ENCODE measurements around the gene CLCNKA. TPM values are rescaled to one million over a fixed set of nuclear protein-coding genes. Genes with fewer than 3 reads are reported as not detected.

The CLCNKA gene
- total and polyA plus RNA-seq, 2 donors = 0.09 TPM; not detected in 1

DNA sequence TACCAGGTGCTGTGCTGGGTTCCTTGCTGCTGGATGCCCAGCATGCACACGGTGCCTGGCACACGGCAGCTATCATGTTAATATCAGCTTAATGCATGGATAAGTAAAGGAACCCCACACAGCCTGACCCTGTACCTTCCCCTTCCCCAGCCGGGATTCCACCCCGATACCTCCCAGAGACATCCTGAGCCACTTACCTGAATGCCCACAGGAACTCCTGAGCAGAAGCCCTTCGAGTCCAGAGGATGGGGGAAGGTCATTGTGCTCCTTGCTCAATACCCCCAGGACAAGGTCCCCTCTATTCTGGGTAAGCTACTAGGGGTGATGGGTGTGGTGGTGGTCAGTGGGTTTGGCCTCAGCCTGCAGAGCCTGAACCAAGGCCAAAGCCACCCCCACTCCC lies 50.3 kb downstream of the CLCNKA start:
- WGBS = 86% methylated on average over 5 of the region's 5 CpGs

DNA sequence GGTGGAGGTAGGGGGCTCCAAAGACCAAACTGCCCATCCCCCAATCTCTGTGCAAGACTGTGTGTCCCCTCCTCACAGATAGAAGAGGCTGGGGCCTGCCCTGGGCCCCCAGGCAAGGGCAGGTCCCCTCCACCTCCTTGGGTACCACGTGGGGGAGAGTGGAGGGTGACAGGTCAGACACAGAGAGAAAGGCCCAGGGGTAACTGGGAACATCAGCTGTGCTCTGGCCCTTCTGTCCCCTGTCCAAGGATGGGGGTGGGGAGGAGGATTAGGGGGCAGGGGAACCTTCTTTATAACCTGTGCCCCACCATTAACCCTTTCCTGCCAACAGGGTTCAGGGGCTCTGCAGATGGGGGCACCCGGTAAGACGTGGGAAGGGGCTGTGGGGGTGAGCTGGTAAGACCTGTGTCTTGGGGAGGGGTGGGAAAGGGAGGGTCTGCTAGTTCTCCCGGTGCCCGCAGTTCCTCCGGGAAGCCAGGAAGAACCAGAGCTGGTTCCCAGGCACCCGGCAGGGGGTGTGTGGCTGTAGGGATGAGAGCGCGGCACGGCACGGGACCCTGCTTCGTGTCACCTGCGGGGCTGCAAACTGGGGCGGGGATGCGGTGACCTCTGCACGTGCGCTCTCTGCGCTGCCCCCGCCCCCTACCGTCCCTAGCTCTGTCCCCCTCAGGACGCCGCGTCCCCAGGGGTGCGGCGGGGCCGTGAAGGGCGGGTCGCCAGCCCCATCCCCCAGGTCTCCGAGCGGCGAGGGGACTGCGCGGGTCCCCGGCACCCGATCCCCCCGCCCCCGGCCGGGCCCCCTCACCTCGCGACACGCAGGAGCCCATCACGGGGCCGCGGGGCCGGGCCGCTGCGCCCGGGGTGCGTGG lies 51.0 kb downstream of the CLCNKA start:
- no peak for DNase-seq (ENCODE audit: extremely low spot score)
- H3K4me1 ChIP-seq (ENCODE audit: insufficient read depth) = no peaks in the 10 kb centered on the region
- WGBS = 7% methylated on average over 49 of the region's 49 CpGs
- H3K4me3 ChIP-seq (ENCODE audit: low read depth, low read length) = peak overlapping the region; percentile 35
- no peaks in the 10 kb centered on the region for H3K36me3 ChIP-seq (ENCODE audit: insufficient read depth)
- no peak overlapping the region for H3K27ac ChIP-seq (ENCODE audit: low read depth)

More for the DNA sequence above, 50.3 kb downstream of the CLCNKA start:
- Histone ChIP-seq H3K36me3 (ENCODE audit: insufficient read depth) (no peaks in the 10 kb centered on the region), H3K4me3 (ENCODE audit: low read depth, low read length) (no peak overlapping the region), H3K4me1 (ENCODE audit: insufficient read depth) (no peaks in the 10 kb centered on the region), H3K27ac (ENCODE audit: low read depth) (no peak overlapping the region)
- DNase-seq (ENCODE audit: extremely low spot score) = no peak

DNA sequence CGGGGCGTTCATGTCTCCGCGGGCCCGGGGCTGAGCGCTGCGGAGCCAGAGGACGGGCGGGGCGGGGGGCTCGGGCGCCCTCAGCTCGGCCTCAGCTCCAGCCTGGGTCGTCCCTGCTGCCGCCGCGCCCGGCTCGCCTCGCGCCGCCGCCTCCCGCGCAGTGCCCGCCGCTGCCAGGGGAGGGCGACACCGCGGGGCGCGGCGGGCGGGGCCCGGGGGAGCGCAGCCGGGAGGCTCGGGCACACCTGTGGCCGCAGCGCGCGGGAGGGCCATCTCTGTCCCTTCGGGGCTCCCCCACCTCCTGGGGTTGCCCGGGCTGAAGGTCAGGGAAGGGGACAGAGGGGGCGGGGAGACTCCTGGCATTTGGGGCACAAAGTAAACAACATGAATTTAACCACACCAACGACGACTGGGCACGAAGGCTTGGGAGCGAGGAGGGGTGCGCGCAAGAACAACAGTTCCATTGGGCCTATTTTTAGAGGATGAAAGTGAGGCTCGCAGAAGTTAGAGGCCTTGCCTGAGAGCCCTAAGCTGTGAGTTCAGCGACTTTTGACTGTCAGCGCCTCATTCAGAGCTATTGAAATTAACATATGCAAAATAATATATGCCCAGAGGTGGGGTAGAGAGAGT lies 51.8 kb downstream of the CLCNKA start, which contains the start of gene FAM131C:
Gene FAM131C (minus strand): TSS at position 162 of the 630 bp plus-strand sequence. CDS start 209 bp downstream, outside the sequence.
- Histone ChIP-seq H3K27ac (ENCODE audit: low read depth) (no peak within 1 kb of the TSS), H3K36me3 (ENCODE audit: insufficient read depth) (no peaks in the 10 kb centered on the region), H3K4me3 (ENCODE audit: low read depth, low read length) (peak within 1 kb of the TSS; percentile 35), H3K4me1 (ENCODE audit: insufficient read depth) (no peaks in the 10 kb centered on the region)
- DNase-seq (ENCODE audit: extremely low spot score) = no peak
- 4% methylated on average over 54 of the region's 54 CpGs for WGBS

DNA sequence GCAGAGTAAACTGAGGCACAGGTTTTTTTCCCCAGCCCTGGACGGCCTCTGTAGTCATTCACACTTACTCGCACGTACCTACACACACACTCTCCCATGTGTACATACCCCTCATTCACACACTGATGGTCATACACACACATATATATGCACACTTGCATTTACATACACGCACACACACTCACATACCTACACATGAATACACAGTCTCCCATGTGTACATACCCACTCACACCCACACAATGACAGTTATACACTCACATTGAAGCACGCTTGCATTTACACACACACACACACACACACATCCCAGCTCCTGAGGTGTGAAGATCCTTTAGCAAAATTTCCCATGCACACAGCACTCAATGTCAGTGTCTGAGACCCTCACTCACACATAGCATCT lies 52.4 kb downstream of the CLCNKA start:
- H3K36me3 ChIP-seq (ENCODE audit: insufficient read depth) = no peaks in the 10 kb centered on the region
- 85% methylated on average over 5 of the region's 5 CpGs for WGBS
- H3K4me1 ChIP-seq (ENCODE audit: insufficient read depth) = no peaks in the 10 kb centered on the region
- H3K27ac ChIP-seq (ENCODE audit: low read depth) = no peak overlapping the region
- no peak overlapping the region for H3K4me3 ChIP-seq (ENCODE audit: low read depth, low read length)
- no peak for DNase-seq (ENCODE audit: extremely low spot score)

DNA sequence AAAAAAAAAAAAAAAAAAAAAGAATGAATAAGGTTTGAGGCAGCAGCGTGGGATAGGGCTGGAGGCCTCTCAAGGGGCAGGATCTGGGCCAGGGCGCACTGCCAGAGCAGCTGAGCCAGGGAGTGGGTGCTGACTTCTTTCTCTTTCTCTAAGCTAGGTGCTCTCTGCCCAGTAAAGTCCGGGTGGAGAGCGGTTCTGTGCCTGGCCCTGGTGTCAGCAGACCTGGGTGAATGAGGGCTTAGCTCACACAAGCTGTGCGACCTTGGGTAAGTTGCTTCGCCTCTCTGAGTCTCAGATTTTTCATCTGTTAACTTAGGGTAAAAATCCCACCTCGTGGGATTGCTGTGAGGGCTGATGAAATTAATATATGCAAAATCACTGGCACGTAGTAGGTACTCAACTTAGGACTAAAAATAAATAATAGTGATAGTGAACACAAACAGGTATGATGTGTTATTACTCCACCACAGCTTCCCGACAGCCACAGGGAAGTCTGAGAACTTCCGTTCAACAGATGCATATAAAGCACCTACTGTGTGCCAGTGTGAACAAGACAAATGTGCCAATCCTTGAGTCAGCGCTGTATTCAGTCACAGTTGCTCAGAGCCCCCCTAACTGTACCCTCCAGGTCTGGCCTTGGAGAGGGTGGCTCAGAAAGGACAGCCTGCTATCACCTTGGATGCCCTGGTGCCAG lies 53.6 kb downstream of the CLCNKA start:
- DNase-seq (ENCODE audit: extremely low spot score) = no peak
- Histone ChIP-seq H3K4me3 (ENCODE audit: low read depth, low read length) (no peak overlapping the region), H3K27ac (ENCODE audit: low read depth) (no peak overlapping the region), H3K4me1 (ENCODE audit: insufficient read depth) (no peaks in the 10 kb centered on the region), H3K36me3 (ENCODE audit: insufficient read depth) (no peaks in the 10 kb centered on the region)
- 69% methylated on average over 11 of the region's 11 CpGs for WGBS

DNA sequence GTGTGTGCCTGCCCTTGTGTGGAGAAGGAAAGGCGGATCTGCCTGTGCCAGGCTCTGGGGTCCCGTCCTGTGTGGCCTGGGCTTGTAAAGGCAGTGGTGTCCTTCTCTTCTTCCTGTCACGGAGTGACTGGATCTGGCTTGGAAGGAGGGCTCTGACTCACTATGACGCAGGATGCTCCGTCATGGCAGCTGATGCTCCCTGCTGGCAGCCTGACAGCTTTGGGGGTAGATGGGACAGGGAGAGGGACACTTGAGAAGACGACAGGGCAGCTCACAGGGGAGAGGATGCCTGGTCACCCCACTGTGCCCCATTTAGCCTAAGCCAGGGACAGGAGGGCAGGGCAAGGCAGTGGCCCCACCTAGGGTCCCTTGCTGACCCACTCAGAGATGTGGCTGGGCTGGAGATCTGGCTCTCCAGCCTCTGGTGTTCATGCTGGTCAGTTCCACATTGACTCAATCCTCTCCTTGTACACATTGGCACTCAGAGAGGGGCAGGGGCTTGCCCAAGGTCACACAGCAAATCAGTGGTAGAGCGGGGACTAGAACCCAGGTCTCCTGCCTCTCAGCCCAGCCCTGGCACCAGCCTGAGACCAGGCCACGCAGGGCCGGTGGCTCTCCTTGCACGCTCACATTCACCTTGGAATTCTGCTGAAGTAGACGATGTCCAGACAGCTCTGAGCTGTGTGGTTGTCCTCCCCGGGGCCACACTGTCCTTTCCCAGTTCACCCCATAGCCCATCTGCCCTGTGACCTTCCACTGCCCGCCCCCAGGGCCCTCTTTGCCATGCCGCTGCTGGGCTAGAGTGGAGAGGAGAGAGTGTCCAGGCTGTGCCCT lies 54.4 kb downstream of the CLCNKA start:
- Histone ChIP-seq H3K4me3 (ENCODE audit: low read depth, low read length) (no peak overlapping the region), H3K27ac (ENCODE audit: low read depth) (no peak overlapping the region), H3K36me3 (ENCODE audit: insufficient read depth) (no peaks in the 10 kb centered on the region), H3K4me1 (ENCODE audit: insufficient read depth) (no peaks in the 10 kb centered on the region)
- WGBS = 81% methylated on average over 14 of the region's 14 CpGs
- no peak for DNase-seq (ENCODE audit: extremely low spot score)

DNA sequence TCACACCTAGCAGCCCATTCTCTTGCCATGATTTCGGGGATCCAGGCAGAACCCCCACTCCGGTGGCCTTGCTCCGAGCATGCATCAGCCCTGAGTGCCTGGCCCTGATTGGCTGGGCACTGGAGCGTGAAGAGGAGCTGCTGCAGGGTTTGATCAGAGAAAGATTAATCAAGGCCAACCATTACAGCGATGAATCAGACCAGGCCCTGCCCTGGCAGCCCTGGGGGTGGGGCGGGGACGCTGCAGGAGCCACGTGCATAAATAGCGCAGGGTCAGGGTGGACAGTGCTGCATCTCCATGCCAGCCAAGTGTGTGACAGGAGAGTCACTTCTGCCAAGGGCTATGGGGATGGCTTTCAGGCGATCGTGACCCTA lies 55.0 kb downstream of the CLCNKA start:
- H3K4me1 ChIP-seq (ENCODE audit: insufficient read depth) = no peaks in the 10 kb centered on the region
- H3K27ac ChIP-seq (ENCODE audit: low read depth) = no peak overlapping the region
- H3K36me3 ChIP-seq (ENCODE audit: insufficient read depth) = no peaks in the 10 kb centered on the region
- no peak for DNase-seq (ENCODE audit: extremely low spot score)
- WGBS = 87% methylated on average over 11 of the region's 11 CpGs
- no peak overlapping the region for H3K4me3 ChIP-seq (ENCODE audit: low read depth, low read length)

DNA sequence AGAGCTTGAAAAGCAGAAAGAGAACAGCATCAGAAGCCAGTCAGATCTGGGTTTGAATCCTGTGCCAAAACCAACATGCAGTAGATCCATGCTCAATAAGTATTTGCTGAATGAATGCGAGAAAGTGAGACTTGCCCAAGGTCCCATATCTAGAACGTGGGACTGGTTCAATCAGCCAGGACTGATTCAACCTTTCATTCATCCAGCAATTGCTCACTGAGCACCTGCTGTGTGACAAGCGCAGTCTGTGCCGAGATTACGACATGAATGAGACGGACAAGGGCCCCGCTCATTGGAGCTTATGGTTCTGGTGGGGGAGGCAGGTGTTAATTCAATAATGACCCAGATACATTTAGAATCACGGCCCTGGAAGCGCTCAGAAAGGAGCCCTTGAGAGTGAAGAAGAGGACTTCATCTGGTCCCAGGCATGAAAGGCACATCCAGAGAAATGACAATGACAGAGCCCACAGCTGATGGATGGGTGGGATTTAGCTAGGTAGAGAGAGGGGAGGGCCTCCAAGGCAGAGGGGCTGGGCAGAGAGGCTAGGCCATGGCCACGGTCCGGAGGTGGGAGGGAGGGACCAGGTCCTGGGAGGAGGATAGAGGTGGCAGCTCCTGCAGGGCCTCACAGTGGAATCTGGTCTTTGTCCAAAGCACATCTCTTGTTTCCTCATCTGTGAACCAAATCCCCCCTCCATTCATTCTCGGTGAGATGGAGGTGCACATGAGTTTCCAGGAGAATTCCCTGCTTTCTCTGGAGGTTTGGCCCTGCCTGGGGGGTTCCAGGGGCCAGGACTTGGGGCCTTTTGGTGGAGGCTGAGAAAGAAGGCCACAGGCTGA lies 55.8 kb downstream of the CLCNKA start:
- Histone ChIP-seq H3K4me1 (ENCODE audit: insufficient read depth) (no peaks in the 10 kb centered on the region), H3K4me3 (ENCODE audit: low read depth, low read length) (no peak overlapping the region), H3K36me3 (ENCODE audit: insufficient read depth) (no peaks in the 10 kb centered on the region), H3K27ac (ENCODE audit: low read depth) (no peak overlapping the region)
- WGBS = 87% methylated on average over 12 of the region's 12 CpGs
- no peak for DNase-seq (ENCODE audit: extremely low spot score)

DNA sequence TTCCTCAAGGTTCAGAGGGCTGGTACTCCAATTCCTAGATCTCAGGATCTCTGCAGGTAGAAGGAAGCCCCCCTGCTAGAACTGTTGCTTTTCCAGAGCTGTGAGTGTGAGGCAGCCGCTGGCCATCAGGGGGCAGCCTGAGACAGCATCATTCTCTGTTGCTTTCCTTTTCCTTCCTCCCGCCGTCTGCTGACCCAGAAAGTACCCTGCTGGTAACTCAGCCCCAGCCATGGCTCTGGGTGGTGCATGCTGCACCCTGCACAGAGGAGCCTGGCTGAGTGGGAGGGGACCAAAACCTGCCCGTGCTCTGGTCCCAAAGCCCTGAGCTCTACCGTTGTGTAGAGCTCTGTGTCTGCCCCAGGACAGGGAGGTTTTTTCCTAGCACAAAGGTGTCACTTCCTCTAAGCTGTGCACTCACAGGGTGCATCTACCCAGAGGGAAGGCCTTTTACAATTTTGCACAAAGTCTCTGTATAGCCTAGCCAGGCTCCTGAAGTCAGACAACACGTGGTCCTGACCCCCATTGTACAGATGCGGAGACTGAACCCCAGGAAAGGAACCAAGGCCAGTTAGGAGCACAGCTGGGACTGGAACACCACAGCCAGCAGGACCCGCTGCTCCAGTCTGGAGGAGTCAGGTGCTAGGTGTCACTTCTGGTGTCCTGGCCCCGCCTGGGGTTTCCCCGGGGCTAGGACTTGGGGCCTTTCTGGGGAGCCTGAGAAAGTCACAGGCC lies 57.3 kb downstream of the CLCNKA start:
- no peak for DNase-seq (ENCODE audit: extremely low spot score)
- Histone ChIP-seq H3K27ac (ENCODE audit: low read depth) (no peak overlapping the region), H3K36me3 (ENCODE audit: insufficient read depth) (no peaks in the 10 kb centered on the region), H3K4me3 (ENCODE audit: low read depth, low read length) (no peak overlapping the region), H3K4me1 (ENCODE audit: insufficient read depth) (no peaks in the 10 kb centered on the region)
- WGBS = 35% methylated on average over 10 of the region's 10 CpGs

DNA sequence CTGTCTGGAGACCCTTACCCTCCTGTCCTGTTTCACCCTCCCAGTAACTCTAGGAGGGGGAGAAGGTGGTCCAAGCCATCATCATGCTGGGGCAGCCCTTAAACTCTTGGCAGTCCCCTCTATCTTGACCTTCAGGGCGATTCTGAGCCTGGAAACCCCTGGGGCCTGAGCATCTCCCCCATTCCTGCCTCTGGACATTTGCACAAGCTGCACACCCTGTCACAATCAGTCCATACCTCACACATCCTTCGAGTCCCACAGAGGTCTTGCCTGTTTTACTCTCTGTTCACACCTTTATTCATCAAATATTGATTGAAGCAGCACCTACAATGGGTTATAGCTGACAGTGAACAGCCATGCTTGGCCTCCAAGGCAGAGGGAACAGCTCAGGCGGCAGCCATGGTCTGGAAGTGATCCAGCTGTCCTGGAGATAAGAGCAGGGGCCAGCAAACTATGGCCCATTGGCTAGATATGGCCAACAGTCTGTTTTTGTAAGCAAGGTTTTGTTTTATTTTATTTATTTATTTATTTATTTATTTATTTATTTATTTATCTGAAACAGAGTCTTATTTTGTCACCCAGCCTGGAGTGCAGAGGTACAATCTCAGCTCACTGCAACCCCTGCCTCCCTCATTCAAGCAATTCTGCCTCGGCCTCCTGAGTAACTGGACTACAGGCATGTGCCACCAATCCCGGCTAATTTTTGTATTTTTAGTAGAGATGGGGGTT lies 58.8 kb downstream of the CLCNKA start:
- Histone ChIP-seq H3K36me3 (ENCODE audit: insufficient read depth) (no peaks in the 10 kb centered on the region), H3K27ac (ENCODE audit: low read depth) (no peak overlapping the region), H3K4me3 (ENCODE audit: low read depth, low read length) (no peak overlapping the region), H3K4me1 (ENCODE audit: insufficient read depth) (no peaks in the 10 kb centered on the region)
- DNase-seq (ENCODE audit: extremely low spot score) = no peak
- 92% methylated on average over 5 of the region's 5 CpGs for WGBS

DNA sequence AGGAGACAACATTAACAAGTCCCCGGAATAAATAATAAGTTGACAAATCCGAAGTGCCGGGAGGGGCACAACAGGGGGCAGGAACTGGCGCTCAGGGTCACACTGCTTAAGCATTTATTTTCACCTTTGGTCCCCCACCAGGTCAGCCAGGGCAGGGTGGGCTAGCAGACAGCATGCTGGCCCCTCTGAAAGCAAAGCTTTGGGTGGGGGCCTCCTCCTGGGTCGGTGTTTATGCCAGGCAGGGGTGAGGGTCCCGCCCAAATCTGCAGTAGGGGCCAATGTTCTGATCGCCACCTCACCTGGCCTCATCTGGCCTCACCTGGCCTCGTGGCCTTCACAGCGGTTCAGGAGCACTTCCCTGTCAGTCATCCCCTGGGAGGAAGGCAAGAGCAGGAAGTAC lies 59.8 kb downstream of the CLCNKA start:
- no peak overlapping the region for H3K27ac ChIP-seq (ENCODE audit: low read depth)
- 88% methylated on average over 9 of the region's 9 CpGs for WGBS
- no peaks in the 10 kb centered on the region for H3K4me1 ChIP-seq (ENCODE audit: insufficient read depth)
- no peaks in the 10 kb centered on the region for H3K36me3 ChIP-seq (ENCODE audit: insufficient read depth)
- no peak overlapping the region for H3K4me3 ChIP-seq (ENCODE audit: low read depth, low read length)
- no peak for DNase-seq (ENCODE audit: extremely low spot score)

All from urinary bladder (tissue), 4 donors.